ENCODE data around the gene KHDC3L. TPM values are rescaled to one million over a fixed set of nuclear protein-coding genes. Genes with fewer than 3 reads are reported as not detected.

The KHDC3L gene
- total and polyA plus RNA-seq, 10 donors, result not detected

DNA sequence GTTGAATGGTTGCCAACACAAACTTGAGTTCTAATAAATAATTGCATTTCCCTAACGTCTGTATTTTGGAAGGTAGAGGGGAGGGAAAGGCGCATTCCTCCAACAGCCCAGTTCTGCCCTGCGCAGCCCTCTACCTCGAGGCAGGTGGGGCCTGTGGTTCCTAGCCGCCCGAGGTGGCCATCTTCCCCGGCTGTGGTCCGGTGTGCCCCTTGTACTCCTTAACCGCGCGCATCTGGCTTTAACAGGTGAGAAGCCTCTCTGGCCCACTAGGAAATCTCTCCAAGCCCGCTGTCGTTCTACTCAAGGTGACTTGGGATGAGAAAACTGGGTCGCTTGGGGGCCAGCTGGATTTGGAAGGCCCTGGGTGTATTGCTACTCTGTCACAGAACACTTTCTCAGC, 1.7 kb downstream of the KHDC3L start:
- no peak for DNase-seq
- no peak overlapping the region for H3K27ac ChIP-seq
- intact Hi-C loops (cut with DNase I; ENCODE audit: low total_unique reads), result no loop called here
- H3K27me3 ChIP-seq (replicated peaks in 1 of 7), result no peaks in the 10 kb centered on the region
- no peak for TF ChIP-seq POLR2AphosphoS5 (IDR thresholded peaks at IDR 0.05)
- H3K4me3 ChIP-seq, result no peak overlapping the region
- no peaks in the 10 kb centered on the region for H3K4me1 ChIP-seq
- no peaks in the 10 kb centered on the region for H3K9me3 ChIP-seq
- 90 to 98% (median 92%) methylated on average over 12 to 14 of the region's 14 CpGs for WGBS, 5 donors
- no peaks in the 10 kb centered on the region for H3K36me3 ChIP-seq

DNA sequence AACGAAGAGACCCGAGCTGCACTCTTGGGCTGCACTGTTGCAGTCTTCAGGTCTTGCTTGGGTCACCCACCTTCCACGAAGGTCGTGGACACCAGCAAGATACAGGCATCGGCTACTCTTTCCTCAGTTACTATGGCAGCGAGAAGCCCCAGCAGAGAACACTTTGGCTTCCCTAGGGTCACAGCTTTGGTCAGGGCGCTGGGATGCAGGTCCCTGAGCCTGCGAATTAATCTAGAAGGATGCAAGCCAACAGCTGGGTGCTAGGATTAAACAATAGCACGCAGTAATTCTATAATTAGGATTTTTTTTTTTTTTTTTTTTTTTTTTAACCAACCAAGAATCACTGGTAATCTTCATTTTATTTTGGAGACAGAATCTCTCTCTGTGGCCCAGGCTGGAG, 2.1 kb downstream of the KHDC3L start:
- peaks cover 0 to 2% (median 0%) of the 10 kb centered on the region in 8 donors for H3K9me3 ChIP-seq
- H3K4me3 ChIP-seq, result no peak overlapping the region
- WGBS, 5 donors, result 85 to 95% (median 93%) methylated on average over 9 of the region's 9 CpGs
- no peaks in the 10 kb centered on the region for H3K36me3 ChIP-seq
- no peak for DNase-seq
- H3K27me3 ChIP-seq (replicated peaks in 1 of 7), result no peaks in the 10 kb centered on the region
- intact Hi-C loops (cut with DNase I; ENCODE audit: low total_unique reads), result no loop called here
- no peaks in the 10 kb centered on the region for H3K4me1 ChIP-seq
- TF ChIP-seq, protein P1, sequence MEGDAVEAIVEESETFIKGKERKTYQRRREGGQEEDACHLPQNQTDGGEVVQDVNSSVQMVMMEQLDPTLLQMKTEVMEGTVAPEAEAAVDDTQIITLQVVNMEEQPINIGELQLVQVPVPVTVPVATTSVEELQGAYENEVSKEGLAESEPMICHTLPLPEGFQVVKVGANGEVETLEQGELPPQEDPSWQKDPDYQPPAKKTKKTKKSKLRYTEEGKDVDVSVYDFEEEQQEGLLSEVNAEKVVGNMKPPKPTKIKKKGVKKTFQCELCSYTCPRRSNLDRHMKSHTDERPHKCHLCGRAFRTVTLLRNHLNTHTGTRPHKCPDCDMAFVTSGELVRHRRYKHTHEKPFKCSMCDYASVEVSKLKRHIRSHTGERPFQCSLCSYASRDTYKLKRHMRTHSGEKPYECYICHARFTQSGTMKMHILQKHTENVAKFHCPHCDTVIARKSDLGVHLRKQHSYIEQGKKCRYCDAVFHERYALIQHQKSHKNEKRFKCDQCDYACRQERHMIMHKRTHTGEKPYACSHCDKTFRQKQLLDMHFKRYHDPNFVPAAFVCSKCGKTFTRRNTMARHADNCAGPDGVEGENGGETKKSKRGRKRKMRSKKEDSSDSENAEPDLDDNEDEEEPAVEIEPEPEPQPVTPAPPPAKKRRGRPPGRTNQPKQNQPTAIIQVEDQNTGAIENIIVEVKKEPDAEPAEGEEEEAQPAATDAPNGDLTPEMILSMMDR (IDR thresholded peaks at IDR 0.05 in 8 of 11, conservative IDR thresholded peaks at IDR 0.05 in 3 of 11), result no peak
- no peak for TF ChIP-seq POLR2AphosphoS5 (IDR thresholded peaks at IDR 0.05)
- TF ChIP-seq POLR2A (IDR thresholded peaks at IDR 0.05), result no peak
- no peak overlapping the region for H3K27ac ChIP-seq

DNA sequence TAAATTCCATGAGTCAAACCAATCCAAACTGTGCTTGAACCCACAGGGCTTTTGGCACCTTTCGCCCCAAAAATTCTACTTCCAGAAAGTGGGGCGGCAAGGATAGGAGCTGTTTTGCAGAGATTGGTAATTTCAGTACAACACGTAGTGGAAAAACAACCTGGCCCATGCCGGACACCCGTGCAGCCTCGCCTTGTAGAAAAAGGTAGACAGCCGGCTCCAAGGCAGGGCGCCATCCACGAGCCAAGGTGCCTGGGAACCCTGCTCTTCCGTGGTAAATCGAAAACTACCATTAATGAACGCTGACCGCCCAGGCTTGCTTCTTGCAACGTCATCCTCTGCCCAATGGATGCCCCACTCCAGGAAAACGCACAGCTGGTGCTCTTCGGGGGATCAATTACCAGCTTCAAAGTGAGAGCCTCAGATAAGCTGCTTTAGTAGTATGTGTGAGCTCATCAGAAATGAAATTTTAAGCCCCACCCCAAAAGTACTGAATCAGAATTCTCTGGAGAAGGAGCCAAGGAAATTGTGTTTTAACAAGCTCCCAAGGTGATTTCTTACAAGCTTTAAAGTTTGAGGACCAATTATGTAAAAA, 5.4 kb downstream of the KHDC3L start:
- WGBS, 5 donors, result 79 to 85% (median 82%) methylated on average over 16 of the region's 16 CpGs
- no peaks in the 10 kb centered on the region for H3K27me3 ChIP-seq (replicated peaks in 1 of 7)
- TF ChIP-seq, protein P1 (IDR thresholded peaks at IDR 0.05 in 8 of 11, conservative IDR thresholded peaks at IDR 0.05 in 3 of 11), result no peak
- no peak for TF ChIP-seq POLR2A (IDR thresholded peaks at IDR 0.05)
- TF ChIP-seq POLR2AphosphoS5 (IDR thresholded peaks at IDR 0.05), result no peak
- peaks cover 0 to 27% (median 22%) of the 10 kb centered on the region in 8 donors for H3K9me3 ChIP-seq
- no peak for DNase-seq
- no peaks in the 10 kb centered on the region for H3K4me1 ChIP-seq
- H3K36me3 ChIP-seq, result no peaks in the 10 kb centered on the region
- H3K27ac ChIP-seq, result no peak overlapping the region
- intact Hi-C loops (cut with DNase I; ENCODE audit: low total_unique reads), result no loop called here
- H3K4me3 ChIP-seq, result no peak overlapping the region

DNA sequence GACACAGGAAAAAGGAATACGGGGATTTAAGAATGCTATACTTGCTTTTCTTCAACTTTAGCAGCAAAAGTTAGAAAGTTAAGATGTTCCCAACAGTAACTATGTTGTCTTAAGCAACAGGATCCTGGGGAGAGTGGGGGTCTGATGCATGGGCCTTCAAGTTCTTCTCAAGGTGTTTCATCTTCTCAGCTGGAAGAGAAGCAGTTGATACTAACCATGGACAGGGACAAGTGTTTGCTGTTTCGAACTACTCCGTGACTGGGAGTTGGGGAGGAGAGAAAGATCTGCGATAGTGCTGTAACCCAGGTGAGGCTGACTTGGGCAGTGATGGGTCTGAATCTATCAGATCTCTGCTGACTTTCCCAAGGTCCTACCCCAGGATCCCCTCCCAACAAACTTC, 6.2 kb downstream of the KHDC3L start:
- H3K4me1 ChIP-seq, result no peaks in the 10 kb centered on the region
- no peak for TF ChIP-seq POLR2AphosphoS5 (IDR thresholded peaks at IDR 0.05)
- no peak for TF ChIP-seq POLR2A (IDR thresholded peaks at IDR 0.05)
- intact Hi-C loops (cut with DNase I; ENCODE audit: low total_unique reads), result no loop called here
- no peak overlapping the region for H3K4me3 ChIP-seq
- peaks cover 0 to 33% (median 22%) of the 10 kb centered on the region in 8 donors for H3K9me3 ChIP-seq
- H3K27me3 ChIP-seq (replicated peaks in 1 of 7), result no peaks in the 10 kb centered on the region
- WGBS, 5 donors, result 85 to 94% (median 91%) methylated on average over 4 of the region's 4 CpGs
- DNase-seq, result no peak
- H3K36me3 ChIP-seq, result no peaks in the 10 kb centered on the region
- H3K27ac ChIP-seq, result no peak overlapping the region

DNA sequence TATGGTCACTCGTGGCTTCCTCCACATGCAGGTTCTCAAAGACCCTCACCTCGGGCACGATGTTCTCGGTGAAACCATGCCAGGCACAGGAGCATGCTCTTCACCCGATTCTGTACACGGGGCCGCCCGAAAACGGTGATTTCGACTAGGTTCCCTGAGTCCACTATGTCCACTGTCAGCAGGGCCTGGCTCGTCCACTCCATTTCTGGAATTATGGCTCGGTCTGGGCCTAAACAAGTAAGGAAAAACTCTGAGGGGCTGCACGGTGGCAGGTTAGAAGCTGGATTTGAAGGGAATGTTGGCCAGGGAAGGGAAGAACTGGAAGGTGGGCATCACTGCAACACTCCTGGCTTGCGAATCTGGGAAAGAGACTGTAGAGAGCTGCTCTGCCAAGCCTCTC, 6.7 kb downstream of the KHDC3L start:
- TF ChIP-seq POLR2AphosphoS5 (IDR thresholded peaks at IDR 0.05), result no peak
- TF ChIP-seq POLR2A (IDR thresholded peaks at IDR 0.05), result no peak
- TF ChIP-seq, protein P1 (IDR thresholded peaks at IDR 0.05 in 8 of 11, conservative IDR thresholded peaks at IDR 0.05 in 3 of 11), result no peak
- WGBS, 5 donors, result 84 to 94% (median 93%) methylated on average over 14 of the region's 14 CpGs
- intact Hi-C loops (cut with DNase I; ENCODE audit: low total_unique reads), result no loop called here
- Histone ChIP-seq H3K27ac (no peak overlapping the region), H3K4me3 (no peak overlapping the region), H3K4me1 (no peaks in the 10 kb centered on the region), H3K27me3 (replicated peaks in 1 of 7) (no peaks in the 10 kb centered on the region), H3K9me3 (peaks cover 0 to 33% (median 22%) of the 10 kb centered on the region in 8 donors), H3K36me3 (no peaks in the 10 kb centered on the region)
- no peak for DNase-seq

All from spleen (tissue), 11 donors.